Measurements from ENCODE around the gene BRPF1. TPM values are rescaled to one million over a fixed set of nuclear protein-coding genes. Genes with fewer than 3 reads are reported as not detected.

BRPF1 gene
- total RNA-seq, 2 experiments from 2014 or later, result 23.7 to 25.6 TPM

DNA sequence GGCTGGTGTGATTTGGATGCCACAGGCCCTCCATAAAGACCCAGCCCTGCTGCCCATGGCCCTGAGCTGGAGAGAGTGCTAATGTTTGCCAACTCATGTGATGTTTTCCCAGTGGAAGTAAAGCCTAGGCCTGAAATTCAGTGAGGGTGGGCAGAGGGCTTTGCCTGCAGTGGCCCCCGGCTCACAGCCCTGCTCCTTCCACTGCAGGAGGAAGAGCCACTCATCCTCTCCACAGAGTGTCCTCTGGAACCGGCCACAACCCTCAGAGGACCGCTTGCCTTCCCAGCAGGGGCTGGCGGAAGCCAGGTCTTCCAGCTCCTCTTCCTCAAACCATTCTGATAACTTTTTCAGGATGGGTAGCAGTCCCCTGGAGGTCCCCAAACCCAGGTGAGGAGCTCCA, 41.8 kb upstream of the BRPF1 start:
- Mint-ChIP-seq H3K27me3 (no peaks in the 10 kb centered on the region), H3K4me3 (no peak overlapping the region), H3K9me3 (no peaks in the 10 kb centered on the region), H3K36me3 (ENCODE audit: low read depth) (peaks cover 97% of the 10 kb centered on the region), H3K27ac (no peak overlapping the region), H3K4me1 (ENCODE audit: low read depth) (no peaks in the 10 kb centered on the region)
- ChIA-PET CTCF (no interaction called here), POLR2A (interaction anchor here (0.5 kb wide), 1 partner anchor 296 kb away, joined by 3 read pairs; no protein-coding TSS in a partner anchor)
- Histone ChIP-seq H3K4me3 (ENCODE audit: low read length) (no peak overlapping the region), H3K36me3 (ENCODE audit: insufficient read depth, low read length) (peaks cover 100% of the 10 kb centered on the region), H3K27ac (ENCODE audit: low read depth in 1 of 2, low read length in 2 of 2) (no peak overlapping the region), H3K4me1 (ENCODE audit: insufficient read depth, low read length) (no peaks in the 10 kb centered on the region), H3K9me3 (ENCODE audit: control insufficient read depth in 1 of 2, insufficient read depth in 1 of 2, low read length in 2 of 2) (no peaks in the 10 kb centered on the region), H3K27me3 (ENCODE audit: control insufficient read depth in 1 of 2, insufficient read depth in 2 of 2, low read length in 2 of 2) (no peaks in the 10 kb centered on the region)
- TF ChIP-seq, protein P1, sequence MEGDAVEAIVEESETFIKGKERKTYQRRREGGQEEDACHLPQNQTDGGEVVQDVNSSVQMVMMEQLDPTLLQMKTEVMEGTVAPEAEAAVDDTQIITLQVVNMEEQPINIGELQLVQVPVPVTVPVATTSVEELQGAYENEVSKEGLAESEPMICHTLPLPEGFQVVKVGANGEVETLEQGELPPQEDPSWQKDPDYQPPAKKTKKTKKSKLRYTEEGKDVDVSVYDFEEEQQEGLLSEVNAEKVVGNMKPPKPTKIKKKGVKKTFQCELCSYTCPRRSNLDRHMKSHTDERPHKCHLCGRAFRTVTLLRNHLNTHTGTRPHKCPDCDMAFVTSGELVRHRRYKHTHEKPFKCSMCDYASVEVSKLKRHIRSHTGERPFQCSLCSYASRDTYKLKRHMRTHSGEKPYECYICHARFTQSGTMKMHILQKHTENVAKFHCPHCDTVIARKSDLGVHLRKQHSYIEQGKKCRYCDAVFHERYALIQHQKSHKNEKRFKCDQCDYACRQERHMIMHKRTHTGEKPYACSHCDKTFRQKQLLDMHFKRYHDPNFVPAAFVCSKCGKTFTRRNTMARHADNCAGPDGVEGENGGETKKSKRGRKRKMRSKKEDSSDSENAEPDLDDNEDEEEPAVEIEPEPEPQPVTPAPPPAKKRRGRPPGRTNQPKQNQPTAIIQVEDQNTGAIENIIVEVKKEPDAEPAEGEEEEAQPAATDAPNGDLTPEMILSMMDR (IDR thresholded peaks at IDR 0.05), result no peak
- DNase-seq, result no peak
- intact Hi-C loops (cut with DNase I, micrococcal nuclease), result no loop called here
- ATAC-seq (ENCODE audit: poor library complexity), result no peak

DNA sequence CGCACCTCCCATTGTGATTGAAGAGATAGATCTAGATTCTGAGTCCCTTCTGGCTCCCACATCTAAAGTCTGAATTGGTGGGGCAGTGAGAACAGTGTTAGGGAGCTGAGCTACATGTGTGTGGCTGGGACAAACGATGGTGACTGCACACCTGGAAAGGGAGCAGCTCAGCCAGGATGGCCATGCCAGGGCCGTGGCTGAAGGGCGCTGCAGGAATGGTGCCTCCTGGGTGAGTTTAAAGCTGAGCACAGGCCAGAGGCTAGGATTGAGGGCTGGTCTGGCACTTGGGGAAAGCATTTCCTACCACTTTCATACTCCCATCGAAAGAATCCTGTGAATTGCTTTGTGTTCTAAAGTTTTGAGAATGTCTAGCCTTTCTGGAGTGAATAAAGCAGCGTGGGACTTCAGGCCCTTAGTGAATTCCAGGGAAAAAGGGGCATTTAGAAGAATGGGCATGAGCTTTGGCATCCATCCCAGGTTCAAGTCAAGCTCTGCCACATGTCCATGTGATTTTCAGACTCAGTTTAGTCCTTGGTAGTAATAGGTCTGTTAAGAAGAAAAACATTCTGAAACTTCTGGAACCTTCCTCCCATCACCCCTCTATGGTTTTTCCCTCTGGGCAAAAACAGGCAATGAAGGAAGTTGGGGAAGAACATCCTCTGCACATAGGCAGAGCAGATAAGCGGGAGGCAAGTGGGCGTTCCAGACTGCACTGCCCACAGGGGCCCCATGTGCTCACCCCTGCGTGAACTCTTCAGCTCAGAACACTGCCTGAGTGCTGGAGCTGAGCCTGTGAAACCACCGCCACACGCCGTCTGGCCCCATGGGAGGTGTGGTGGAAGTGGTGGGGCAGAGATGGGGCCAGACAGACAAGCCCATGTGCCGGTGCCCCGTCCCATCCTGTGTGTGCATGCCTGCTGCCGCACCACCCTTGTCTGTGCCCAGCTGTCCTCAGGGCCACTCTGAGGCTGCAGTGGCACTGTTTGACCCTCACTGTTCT, 40.8 kb upstream of the BRPF1 start:
- no peak overlapping the region for H3K4me3 Mint-ChIP-seq
- Histone ChIP-seq H3K27me3 (ENCODE audit: control insufficient read depth in 1 of 2, insufficient read depth in 2 of 2, low read length in 2 of 2) (no peaks in the 10 kb centered on the region), H3K4me1 (ENCODE audit: insufficient read depth, low read length) (no peaks in the 10 kb centered on the region), H3K9me3 (ENCODE audit: control insufficient read depth in 1 of 2, insufficient read depth in 1 of 2, low read length in 2 of 2) (no peaks in the 10 kb centered on the region), H3K27ac (ENCODE audit: low read depth in 1 of 2, low read length in 2 of 2) (no peak overlapping the region), H3K36me3 (ENCODE audit: insufficient read depth, low read length) (peaks cover 100% of the 10 kb centered on the region), H3K4me3 (ENCODE audit: low read length) (no peak overlapping the region)
- H3K4me1 Mint-ChIP-seq (ENCODE audit: low read depth), result no peaks in the 10 kb centered on the region
- no peaks in the 10 kb centered on the region for H3K9me3 Mint-ChIP-seq
- POLR2A ChIA-PET, result no interaction called here
- CTCF ChIA-PET, result no interaction called here
- intact Hi-C loops (cut with DNase I, micrococcal nuclease), result no loop called here
- DNase-seq (no peak), ATAC-seq (ENCODE audit: poor library complexity) (no peak)
- no peaks in the 10 kb centered on the region for H3K27me3 Mint-ChIP-seq
- TF ChIP-seq, protein P1 (IDR thresholded peaks at IDR 0.05), result no peak
- H3K27ac Mint-ChIP-seq, result no peak overlapping the region
- H3K36me3 Mint-ChIP-seq (ENCODE audit: low read depth), result peaks cover 95% of the 10 kb centered on the region

DNA sequence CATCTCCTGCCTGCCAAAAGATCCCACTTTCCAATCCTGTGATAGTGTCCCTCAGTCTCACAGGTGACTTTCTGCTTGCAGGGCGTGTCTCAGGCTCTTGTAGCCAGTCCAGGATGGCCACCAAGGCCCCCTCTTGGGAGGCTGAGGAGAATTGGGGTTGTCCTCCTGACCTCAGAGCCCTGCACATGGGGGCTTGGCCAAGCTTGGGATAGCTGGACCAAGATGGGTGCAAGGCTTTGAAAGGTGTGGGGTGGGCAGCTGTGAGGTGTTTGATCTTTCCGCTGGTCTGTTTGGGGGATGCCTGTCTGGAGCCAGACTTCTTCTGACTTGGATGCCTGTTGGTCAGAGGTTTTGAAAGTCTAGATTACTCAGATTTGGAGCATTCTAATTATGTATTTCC, 39.9 kb upstream of the BRPF1 start:
- H3K4me3 Mint-ChIP-seq, result no peak overlapping the region
- H3K4me1 ChIP-seq (ENCODE audit: insufficient read depth, low read length), result no peaks in the 10 kb centered on the region
- TF ChIP-seq, protein P1 (IDR thresholded peaks at IDR 0.05), result no peak
- CTCF ChIA-PET, result no interaction called here
- POLR2A ChIA-PET, result no interaction called here
- no peaks in the 10 kb centered on the region for H3K9me3 ChIP-seq (ENCODE audit: control insufficient read depth in 1 of 2, insufficient read depth in 1 of 2, low read length in 2 of 2)
- DNase-seq, result no peak
- no peaks in the 10 kb centered on the region for H3K4me1 Mint-ChIP-seq (ENCODE audit: low read depth)
- H3K27ac ChIP-seq (ENCODE audit: low read depth in 1 of 2, low read length in 2 of 2), result no peak overlapping the region
- no peak for ATAC-seq (ENCODE audit: poor library complexity)
- no peaks in the 10 kb centered on the region for H3K27me3 Mint-ChIP-seq
- no peak overlapping the region for H3K27ac Mint-ChIP-seq
- peaks cover 95% of the 10 kb centered on the region for H3K36me3 Mint-ChIP-seq (ENCODE audit: low read depth)
- no peaks in the 10 kb centered on the region for H3K27me3 ChIP-seq (ENCODE audit: control insufficient read depth in 1 of 2, insufficient read depth in 2 of 2, low read length in 2 of 2)
- H3K36me3 ChIP-seq (ENCODE audit: insufficient read depth, low read length), result peaks cover 98% of the 10 kb centered on the region
- H3K9me3 Mint-ChIP-seq, result no peaks in the 10 kb centered on the region
- intact Hi-C loops (cut with DNase I, micrococcal nuclease), result no loop called here
- no peak overlapping the region for H3K4me3 ChIP-seq (ENCODE audit: low read length)
